Adrenal gland (tissue), 5 donors: ENCODE measurements around the gene KBTBD12.

ENCODE experiments used
- POLR2A ChIP-seq, 2 donors: fragments of 450-650 bp; IDR thresholded peaks; one replicate each; pipeline ENCODE4 v1.6.1; 2017; ENCODE audit warnings: antibody characterized with exemption in 2 of 2, mild to moderate bottlenecking in 2 of 2, moderate library complexity in 1 of 2
- TF ChIP-seq, protein P1 (sequence below), 6 experiments: fragments of 450-650 bp in 4 of 6; fragments of 200-600 bp in 2 of 6; sonication (generic) in 1 of 6; IDR thresholded peaks; 1 replicate in 5 of 6; 2 replicates in 1 of 6; pipeline versions ENCODE4 v1.5.1 to v1.8.0; 2016 to 2021; ENCODE audit warnings: antibody characterized with exemption in 6 of 6, mild to moderate bottlenecking in 2 of 6, moderate library complexity in 1 of 6
- donor health status: DM: no; HTN: no; CAD: no.

DNA sequence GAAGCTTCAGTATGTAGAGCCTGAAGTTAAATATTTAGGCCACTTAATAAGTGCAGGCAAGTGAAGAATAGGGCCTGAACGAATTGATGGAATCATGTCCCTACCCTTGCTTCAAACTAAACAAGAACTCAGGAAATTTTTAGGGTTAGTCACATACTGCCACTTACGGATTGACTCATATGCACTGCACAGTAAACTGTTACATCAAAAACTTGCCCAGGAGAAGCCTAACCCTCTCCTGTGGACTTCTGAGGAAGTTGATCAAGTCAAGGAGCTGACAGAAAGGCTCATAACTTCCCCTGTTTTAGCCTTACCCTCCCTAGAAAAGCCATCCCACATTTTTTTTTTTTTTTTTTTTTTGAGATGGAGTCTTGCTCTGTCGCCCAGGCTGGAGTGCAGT, 20.6 kb upstream of the KBTBD12 start:
- TF ChIP-seq, protein P1, sequence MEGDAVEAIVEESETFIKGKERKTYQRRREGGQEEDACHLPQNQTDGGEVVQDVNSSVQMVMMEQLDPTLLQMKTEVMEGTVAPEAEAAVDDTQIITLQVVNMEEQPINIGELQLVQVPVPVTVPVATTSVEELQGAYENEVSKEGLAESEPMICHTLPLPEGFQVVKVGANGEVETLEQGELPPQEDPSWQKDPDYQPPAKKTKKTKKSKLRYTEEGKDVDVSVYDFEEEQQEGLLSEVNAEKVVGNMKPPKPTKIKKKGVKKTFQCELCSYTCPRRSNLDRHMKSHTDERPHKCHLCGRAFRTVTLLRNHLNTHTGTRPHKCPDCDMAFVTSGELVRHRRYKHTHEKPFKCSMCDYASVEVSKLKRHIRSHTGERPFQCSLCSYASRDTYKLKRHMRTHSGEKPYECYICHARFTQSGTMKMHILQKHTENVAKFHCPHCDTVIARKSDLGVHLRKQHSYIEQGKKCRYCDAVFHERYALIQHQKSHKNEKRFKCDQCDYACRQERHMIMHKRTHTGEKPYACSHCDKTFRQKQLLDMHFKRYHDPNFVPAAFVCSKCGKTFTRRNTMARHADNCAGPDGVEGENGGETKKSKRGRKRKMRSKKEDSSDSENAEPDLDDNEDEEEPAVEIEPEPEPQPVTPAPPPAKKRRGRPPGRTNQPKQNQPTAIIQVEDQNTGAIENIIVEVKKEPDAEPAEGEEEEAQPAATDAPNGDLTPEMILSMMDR (IDR thresholded peaks at IDR 0.05): no peak
- TF ChIP-seq POLR2A (IDR thresholded peaks at IDR 0.05): no peak
